ENCODE results near the gene SLC31A2.

DNA sequence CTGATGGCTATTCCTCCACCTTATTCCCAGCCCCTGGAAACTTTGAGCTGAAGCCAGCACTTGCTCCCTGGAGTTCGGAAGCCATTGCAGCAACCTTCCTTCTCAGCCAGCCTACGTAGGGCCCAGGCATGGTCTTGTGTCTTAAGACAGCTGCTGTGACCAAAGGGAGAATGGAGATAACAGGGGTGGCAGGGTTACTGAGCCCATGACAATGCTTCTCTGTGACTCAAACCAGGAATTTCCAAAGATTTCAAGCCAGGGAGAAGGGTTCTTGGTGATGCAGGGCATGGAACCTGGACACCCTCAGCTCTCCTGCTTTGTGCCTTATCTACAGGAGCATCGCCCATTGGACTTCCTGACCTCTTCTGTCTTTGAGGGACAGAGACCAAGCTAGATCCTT lies 12.2 kb downstream of the SLC31A2 start:
- TF ChIP-seq, protein P1, sequence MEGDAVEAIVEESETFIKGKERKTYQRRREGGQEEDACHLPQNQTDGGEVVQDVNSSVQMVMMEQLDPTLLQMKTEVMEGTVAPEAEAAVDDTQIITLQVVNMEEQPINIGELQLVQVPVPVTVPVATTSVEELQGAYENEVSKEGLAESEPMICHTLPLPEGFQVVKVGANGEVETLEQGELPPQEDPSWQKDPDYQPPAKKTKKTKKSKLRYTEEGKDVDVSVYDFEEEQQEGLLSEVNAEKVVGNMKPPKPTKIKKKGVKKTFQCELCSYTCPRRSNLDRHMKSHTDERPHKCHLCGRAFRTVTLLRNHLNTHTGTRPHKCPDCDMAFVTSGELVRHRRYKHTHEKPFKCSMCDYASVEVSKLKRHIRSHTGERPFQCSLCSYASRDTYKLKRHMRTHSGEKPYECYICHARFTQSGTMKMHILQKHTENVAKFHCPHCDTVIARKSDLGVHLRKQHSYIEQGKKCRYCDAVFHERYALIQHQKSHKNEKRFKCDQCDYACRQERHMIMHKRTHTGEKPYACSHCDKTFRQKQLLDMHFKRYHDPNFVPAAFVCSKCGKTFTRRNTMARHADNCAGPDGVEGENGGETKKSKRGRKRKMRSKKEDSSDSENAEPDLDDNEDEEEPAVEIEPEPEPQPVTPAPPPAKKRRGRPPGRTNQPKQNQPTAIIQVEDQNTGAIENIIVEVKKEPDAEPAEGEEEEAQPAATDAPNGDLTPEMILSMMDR (IDR thresholded peaks at IDR 0.05; ENCODE audit: low read depth, low read length, poor library complexity, severe bottlenecking), result no peak
- TF ChIP-seq EZH2phosphoT487 (IDR thresholded peaks at IDR 0.05; ENCODE audit: borderline replicate concordance, low read length), result no peak
